HL-60 (cell line): ENCODE results near the gene BAHCC1.

ENCODE experiments used
- DNase-seq, 2 experiments: peaks; one replicate each; pipeline ENCODE4 v3.0.0-alpha.2; 2010 to 2020; ENCODE audit warnings: low read depth in 1 of 2, low spot score in 1 of 2
- H3K27ac ChIP-seq: fragments of 250-450 bp; sonication (Bioruptor Pico); replicated peaks from 2 replicates; pipeline ENCODE4 v1.5.1; 2020; ENCODE audit warnings: mild to moderate bottlenecking, moderate library complexity
- H3K27me3 ChIP-seq: fragments of 250-450 bp; sonication (Bioruptor Pico); 2 replicates; pipeline ENCODE4 v1.5.1; 2021; ENCODE audit warnings: mild to moderate bottlenecking, moderate library complexity; ENCODE audit not compliant: insufficient read depth, poor library complexity, severe bottlenecking
- H3K4me3 ChIP-seq: replicated peaks from 2 replicates; pipeline ENCODE4 v1.5.1; 2011; ENCODE audit warnings: mild to moderate bottlenecking, control low read depth, low read length; ENCODE audit not compliant: insufficient read depth
- GABPA ChIP-seq: IDR thresholded peaks from 2 replicates; pipeline ENCODE4 v1.6.1; 2012; ENCODE audit warnings: low read depth
- POLR2AphosphoS5 ChIP-seq: IDR thresholded peaks from 2 replicates; pipeline ENCODE4 v1.6.1; 2012; ENCODE audit warnings: low read depth
- SPI1 ChIP-seq: IDR thresholded peaks from 2 replicates; pipeline ENCODE4 v1.6.1; 2012; ENCODE audit warnings: low read depth, mild to moderate bottlenecking, borderline replicate concordance
- TF ChIP-seq, protein P1 (sequence below): IDR thresholded peaks from 2 replicates; pipeline ENCODE4 v1.6.1; 2012; ENCODE audit warnings: low read depth; ENCODE audit not compliant: insufficient replicate concordance
- TF ChIP-seq, protein P2 (sequence below): IDR thresholded peaks from one replicate; pipeline ENCODE4 v1.5.1; 2011; ENCODE audit warnings: low read length, control low read depth, inconsistent platforms; ENCODE audit not compliant: insufficient read depth

Gene BAHCC1

DNA sequence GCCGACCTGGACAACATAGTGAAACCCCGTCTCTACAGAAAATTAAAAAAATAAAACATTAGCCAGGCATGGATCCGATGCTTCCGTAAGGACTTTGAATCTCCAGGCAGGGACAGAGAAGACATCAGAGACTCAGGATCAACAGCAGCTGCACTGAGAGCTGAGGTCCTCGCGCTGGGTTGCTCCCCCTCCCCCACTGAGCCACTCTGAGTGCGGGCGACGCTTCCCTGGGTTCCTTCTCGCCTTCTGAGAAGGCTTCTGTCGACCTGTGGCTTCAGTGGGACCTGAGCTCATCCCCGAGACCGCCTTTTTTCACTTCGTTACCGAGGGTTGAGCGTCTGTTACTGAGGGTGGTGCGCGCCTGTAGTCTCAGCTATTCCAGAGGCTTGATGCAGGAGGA lies 96.9 kb downstream of the BAHCC1 start:
- Histone ChIP-seq H3K27me3 (no peaks in the 10 kb centered on the region), H3K27ac (no peak overlapping the region), H3K4me3 (no peak overlapping the region)
- TF ChIP-seq, protein P1, sequence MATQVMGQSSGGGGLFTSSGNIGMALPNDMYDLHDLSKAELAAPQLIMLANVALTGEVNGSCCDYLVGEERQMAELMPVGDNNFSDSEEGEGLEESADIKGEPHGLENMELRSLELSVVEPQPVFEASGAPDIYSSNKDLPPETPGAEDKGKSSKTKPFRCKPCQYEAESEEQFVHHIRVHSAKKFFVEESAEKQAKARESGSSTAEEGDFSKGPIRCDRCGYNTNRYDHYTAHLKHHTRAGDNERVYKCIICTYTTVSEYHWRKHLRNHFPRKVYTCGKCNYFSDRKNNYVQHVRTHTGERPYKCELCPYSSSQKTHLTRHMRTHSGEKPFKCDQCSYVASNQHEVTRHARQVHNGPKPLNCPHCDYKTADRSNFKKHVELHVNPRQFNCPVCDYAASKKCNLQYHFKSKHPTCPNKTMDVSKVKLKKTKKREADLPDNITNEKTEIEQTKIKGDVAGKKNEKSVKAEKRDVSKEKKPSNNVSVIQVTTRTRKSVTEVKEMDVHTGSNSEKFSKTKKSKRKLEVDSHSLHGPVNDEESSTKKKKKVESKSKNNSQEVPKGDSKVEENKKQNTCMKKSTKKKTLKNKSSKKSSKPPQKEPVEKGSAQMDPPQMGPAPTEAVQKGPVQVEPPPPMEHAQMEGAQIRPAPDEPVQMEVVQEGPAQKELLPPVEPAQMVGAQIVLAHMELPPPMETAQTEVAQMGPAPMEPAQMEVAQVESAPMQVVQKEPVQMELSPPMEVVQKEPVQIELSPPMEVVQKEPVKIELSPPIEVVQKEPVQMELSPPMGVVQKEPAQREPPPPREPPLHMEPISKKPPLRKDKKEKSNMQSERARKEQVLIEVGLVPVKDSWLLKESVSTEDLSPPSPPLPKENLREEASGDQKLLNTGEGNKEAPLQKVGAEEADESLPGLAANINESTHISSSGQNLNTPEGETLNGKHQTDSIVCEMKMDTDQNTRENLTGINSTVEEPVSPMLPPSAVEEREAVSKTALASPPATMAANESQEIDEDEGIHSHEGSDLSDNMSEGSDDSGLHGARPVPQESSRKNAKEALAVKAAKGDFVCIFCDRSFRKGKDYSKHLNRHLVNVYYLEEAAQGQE: no peak
- TF ChIP-seq GABPA (no peak), SPI1 (no peak), POLR2AphosphoS5 (no peak)
- TF ChIP-seq, protein P2, sequence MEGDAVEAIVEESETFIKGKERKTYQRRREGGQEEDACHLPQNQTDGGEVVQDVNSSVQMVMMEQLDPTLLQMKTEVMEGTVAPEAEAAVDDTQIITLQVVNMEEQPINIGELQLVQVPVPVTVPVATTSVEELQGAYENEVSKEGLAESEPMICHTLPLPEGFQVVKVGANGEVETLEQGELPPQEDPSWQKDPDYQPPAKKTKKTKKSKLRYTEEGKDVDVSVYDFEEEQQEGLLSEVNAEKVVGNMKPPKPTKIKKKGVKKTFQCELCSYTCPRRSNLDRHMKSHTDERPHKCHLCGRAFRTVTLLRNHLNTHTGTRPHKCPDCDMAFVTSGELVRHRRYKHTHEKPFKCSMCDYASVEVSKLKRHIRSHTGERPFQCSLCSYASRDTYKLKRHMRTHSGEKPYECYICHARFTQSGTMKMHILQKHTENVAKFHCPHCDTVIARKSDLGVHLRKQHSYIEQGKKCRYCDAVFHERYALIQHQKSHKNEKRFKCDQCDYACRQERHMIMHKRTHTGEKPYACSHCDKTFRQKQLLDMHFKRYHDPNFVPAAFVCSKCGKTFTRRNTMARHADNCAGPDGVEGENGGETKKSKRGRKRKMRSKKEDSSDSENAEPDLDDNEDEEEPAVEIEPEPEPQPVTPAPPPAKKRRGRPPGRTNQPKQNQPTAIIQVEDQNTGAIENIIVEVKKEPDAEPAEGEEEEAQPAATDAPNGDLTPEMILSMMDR: no peak
- DNase-seq: no peak

DNA sequence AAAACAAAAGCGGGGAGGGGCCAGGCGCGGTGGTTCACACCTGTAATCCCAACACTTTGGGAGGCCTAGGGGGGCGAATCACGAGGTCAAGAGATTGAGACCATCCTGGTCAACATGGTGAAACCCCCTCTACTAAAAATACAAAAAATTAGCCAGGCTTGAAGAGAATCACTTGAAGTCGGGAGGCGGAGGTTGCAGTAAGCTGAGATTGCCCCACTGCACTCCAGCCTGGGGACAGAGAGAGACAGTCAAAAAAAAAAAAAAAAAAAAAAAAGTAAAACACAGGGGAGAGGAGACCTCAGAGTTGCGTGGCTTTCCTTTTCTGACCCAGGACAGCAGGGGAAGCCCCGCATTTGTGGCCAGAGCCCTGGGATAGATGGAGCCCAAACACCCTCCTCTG lies 97.4 kb downstream of the BAHCC1 start:
- Histone ChIP-seq H3K4me3 (no peak overlapping the region), H3K27me3 (no peaks in the 10 kb centered on the region), H3K27ac (no peak overlapping the region)
- no peak for DNase-seq
- TF ChIP-seq POLR2AphosphoS5: no peak
- TF ChIP-seq SPI1: no peak
- TF ChIP-seq, protein P1: no peak
- no peak for TF ChIP-seq GABPA
- TF ChIP-seq, protein P2: no peak

DNA sequence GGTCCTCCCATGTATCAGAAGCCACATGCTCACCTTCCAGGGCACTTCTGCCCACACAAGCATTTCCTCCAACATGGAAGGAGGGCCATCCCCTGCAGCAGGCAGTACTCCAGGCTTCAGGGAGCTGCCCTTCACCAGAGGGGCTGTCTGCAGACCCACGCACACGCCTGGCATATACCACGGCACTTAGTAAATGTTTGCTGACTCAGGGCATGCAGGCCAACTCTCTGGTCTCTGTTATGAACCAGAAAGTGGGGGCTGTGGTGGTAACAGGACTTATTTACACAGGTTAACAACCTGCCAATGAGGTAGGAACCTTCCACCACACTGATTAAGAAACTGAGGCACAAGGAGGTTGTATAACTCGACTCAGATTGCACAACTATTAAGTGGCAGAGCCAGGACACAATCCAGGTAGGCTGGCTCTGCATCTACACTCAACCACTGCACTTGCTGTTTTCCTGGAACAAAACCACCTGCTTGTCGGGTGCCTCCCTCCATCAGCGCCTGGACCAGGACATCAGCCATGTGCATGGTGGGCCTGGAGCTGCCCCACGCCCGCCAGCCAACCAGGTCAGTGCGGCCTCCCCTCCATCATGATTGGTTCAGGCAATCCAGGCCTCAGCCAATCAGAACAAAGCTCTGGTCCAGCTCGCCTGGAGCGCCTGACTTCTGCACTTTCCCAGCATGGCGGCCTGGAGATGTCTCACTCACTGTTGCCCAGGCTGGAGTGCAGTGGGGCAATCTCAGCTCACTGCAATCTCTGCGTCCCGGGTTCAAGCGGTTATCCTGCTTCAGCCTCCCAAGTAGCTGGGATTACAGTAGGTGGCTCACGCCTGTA lies 98.2 kb downstream of the BAHCC1 start:
- DNase-seq: no peak
- H3K27ac ChIP-seq: no peak overlapping the region
- H3K27me3 ChIP-seq: no peaks in the 10 kb centered on the region
- no peak overlapping the region for H3K4me3 ChIP-seq
- TF ChIP-seq, protein P1: no peak
